Neural progenitor cell (in vitro differentiated cells): ENCODE measurements around the gene MTRR.

Experiments
- EZH2 ChIP-seq: fragments of 200-600 bp; sonication (generic); IDR thresholded peaks from 2 replicates; pipeline ENCODE4 v1.6.1; 2017; ENCODE audit warnings: antibody characterized with exemption, mild to moderate bottlenecking, moderate library complexity
- TF ChIP-seq, protein P1 (sequence below): fragments of 200-600 bp; sonication (generic); IDR thresholded peaks from 2 replicates; pipeline ENCODE4 v1.5.1; 2017; ENCODE audit warnings: antibody characterized with exemption, mild to moderate bottlenecking

DNA sequence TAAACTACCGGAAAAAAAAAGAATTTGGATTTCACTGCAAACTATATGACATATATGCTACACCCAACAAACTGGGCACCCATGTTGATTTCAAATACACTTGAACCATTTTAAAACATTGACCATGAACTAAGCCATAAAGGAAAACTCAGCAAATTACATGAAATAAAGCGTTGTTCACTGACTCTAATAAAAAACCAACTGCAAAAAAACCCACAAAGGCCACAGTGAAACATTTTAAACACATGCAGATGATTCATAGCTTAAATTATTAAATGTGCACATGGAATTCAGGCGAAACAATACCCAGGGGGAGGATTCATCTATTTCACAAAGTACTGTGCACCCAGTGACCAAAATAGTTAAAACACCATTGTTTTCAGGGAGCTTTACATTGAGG, 33.3 kb downstream of the MTRR start:
- TF ChIP-seq, protein P1, sequence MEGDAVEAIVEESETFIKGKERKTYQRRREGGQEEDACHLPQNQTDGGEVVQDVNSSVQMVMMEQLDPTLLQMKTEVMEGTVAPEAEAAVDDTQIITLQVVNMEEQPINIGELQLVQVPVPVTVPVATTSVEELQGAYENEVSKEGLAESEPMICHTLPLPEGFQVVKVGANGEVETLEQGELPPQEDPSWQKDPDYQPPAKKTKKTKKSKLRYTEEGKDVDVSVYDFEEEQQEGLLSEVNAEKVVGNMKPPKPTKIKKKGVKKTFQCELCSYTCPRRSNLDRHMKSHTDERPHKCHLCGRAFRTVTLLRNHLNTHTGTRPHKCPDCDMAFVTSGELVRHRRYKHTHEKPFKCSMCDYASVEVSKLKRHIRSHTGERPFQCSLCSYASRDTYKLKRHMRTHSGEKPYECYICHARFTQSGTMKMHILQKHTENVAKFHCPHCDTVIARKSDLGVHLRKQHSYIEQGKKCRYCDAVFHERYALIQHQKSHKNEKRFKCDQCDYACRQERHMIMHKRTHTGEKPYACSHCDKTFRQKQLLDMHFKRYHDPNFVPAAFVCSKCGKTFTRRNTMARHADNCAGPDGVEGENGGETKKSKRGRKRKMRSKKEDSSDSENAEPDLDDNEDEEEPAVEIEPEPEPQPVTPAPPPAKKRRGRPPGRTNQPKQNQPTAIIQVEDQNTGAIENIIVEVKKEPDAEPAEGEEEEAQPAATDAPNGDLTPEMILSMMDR: no peak
- TF ChIP-seq EZH2: no peak
